Omental fat pad (tissue), 4 donors: ENCODE data around the gene SMC1B. TPM values are rescaled to one million over a fixed set of nuclear protein-coding genes. Genes with fewer than 3 reads are reported as not detected.
"Not testable (repeated sequence)": the region's sequence is repeated elsewhere in the genome, so short reads cannot be mapped to it uniquely, and the experiment has no call there.

ENCODE experiments used
- ATAC-seq: fragments of 150-250 bp; one replicate; pipeline ENCODE4 v1.9.1; 2016; ENCODE audit warnings: mild to moderate bottlenecking, moderate library complexity; ENCODE audit not compliant: low FRiP score
- DNase-seq: peaks from one replicate; pipeline ENCODE4 v3.0.0-alpha.2; 2019; ENCODE audit warnings: low spot score
- CTCF ChIP-seq, 3 donors: fragments of 450-650 bp; IDR thresholded peaks; one replicate each; pipeline ENCODE4 v1.5.1; 2016 to 2017; ENCODE audit warnings: antibody characterized with exemption in 3 of 3, mild to moderate bottlenecking in 3 of 3, moderate library complexity in 2 of 3
- total RNA-seq, 4 donors: library from RNA; depleted of rRNA; stranded (reverse); fragments of >200 nt; gene quantifications; one replicate each; pipeline ENCODE4 v1.1.0, GENCODE V29; 2016

SMC1B gene
- total RNA-seq, 4 donors from 2014 or later = not detected

DNA sequence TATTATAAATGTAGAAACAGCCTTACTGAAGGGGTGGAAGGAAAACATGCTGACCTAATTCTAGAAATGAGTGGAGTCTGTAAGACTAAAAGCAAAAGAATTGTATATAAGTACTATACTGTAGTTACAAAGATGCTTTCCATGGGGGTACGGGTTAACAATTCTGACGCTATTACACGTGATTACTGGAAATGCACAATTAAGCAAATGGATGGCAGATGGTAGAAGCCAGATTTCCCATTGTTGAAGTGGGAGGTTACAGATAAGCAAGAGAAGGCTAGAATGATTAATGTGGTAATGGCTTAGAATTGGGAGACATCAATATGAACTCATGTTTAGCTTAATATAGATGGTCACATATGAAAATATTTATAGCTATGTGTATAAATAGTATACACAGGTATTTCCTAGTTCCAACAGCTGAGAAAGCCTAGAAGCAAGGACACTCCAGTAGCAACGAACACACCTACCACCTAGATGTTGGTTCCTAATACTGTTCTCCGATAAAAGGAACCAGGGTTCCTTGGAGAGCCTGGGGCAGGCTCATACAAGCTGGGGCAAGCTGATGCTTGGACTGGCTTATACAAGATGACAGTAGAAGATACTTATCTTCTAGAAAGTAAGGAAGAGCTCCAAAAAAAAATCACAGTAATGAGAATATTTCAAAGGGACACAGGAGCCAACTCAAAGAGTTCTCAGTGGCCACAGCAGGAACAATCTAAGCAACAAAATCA is 13.5 kb downstream of the SMC1B start:
- no peak for DNase-seq
- TF ChIP-seq CTCF (IDR thresholded peaks at IDR 0.05) = no peak
- no peak for ATAC-seq

GRCh38 chr22:45398214-45398613 is 15.2 kb downstream of the SMC1B start:
- no peak for TF ChIP-seq CTCF (IDR thresholded peaks at IDR 0.05)
- ATAC-seq (no peak), DNase-seq (no peak)

DNA sequence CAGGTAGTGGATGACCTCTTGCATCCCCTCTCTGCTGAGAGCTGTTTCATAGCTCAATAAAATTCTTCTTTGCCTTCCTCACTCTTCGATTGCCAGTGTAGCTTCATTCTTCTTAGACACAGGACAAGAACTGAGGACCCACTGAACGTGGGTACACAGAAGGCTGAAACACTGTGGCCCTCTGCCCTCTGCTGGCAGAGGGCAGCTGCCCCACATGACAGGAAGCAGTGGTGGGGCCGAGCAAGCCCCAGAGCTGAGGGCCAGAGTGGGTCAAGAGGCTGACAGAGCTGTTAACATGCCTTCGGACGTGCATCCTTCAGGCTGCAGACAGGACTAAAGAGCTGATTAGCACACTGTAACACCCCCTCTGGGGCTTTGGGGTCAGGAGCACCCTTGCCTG is 15.6 kb downstream of the SMC1B start:
- ATAC-seq (no peak), DNase-seq (no peak)

DNA sequence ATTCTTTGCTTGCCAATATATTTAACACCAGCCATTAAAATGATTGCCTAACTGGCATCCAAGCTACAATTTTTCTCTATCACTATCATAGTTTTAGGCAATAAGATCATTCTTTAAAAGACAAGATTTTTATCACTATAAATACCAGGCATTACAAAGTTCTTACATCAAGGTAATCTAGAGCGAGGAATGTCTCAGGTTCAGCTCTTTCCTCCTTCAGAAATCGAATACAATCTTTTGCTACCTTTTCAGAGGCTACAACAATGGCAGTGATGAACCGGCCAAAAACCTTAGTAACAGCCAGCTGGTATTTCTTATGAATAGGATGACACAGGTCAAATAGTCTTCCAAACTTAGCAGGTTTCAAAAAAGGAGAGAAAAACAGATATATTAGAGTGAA is 23.9 kb downstream of the SMC1B start:
- no peak for DNase-seq
- no peak for TF ChIP-seq CTCF (IDR thresholded peaks at IDR 0.05)
- ATAC-seq = no peak

More for the DNA sequence above, 15.6 kb downstream of the SMC1B start:
- no peak for TF ChIP-seq CTCF (IDR thresholded peaks at IDR 0.05)

- ATAC-seq = no peak
- TF ChIP-seq CTCF (IDR thresholded peaks at IDR 0.05) = no peak
- DNase-seq = no peak
Observed at GRCh38 chr22:45381348-45381747, 32.1 kb downstream of the SMC1B start.

- no peak for TF ChIP-seq CTCF (IDR thresholded peaks at IDR 0.05)
- ATAC-seq (no peak), DNase-seq (no peak)
Observed at GRCh38 chr22:45376703-45377102, 36.7 kb downstream of the SMC1B start.

DNA sequence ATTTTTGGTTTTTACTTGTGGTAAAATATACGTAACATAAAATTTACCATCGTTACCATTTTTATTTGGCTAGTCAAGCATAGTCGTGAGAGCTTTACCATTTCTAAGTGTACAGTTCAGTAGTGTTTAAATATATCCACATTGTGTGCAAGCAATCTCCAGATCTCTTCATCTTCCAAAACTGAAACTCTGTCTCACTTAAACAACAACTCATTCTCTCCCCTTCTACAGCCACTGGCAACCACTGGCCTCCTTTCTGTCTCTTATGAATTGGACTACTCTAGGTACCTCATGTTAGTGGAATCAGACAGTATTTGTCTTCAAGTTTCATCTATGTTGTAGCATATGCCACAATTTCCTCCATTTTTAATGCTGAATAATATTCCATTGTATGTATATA is 37.4 kb downstream of the SMC1B start:
- no peak for DNase-seq
- TF ChIP-seq CTCF (IDR thresholded peaks at IDR 0.05) = no peak
- ATAC-seq = no peak

DNA sequence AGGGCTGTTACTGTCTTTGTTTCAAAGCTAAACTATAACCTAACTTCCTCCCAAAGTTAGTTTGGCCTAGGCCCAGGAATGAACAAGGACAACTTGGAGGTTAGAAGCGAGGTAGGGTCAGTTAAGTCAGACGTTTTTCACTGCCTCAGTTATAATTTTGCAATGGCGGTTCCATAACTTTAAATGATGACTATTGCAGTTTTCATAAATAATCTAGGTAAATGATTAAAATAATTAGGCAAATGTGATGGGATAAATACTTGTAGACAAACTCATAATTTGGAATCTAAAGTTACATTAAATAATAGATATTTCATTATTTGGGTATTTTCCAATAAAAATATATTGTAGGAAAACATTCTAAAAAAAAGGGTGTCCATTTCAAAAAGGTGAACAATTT is 39.8 kb downstream of the SMC1B start:
- ATAC-seq, DNase-seq: not testable (repeated sequence)
